Tongue (tissue), 2 donors: ENCODE measurements around the gene SAP30BP. TPM values are rescaled to one million over a fixed set of nuclear protein-coding genes. Genes with fewer than 3 reads are reported as not detected.

Experiments used
- DNase-seq: peaks from one replicate; pipeline ENCODE4 v3.0.0-alpha.2; 2015
- total RNA-seq: library from RNA; depleted of rRNA; stranded (reverse); fragments of >200 nt; gene quantifications from one replicate; pipeline ENCODE4 v1.2.3, GENCODE V29; 2014

The SAP30BP gene
- 57.0 TPM for total RNA-seq

- peak; percentile 99 for DNase-seq
These were observed at the start of gene SAP30BP, which contains the start of gene RECQL5 for GRCh38 chr17:75666959-75667790. Gene SAP30BP, plus strand, starts transcription at chr17:75667338. Its CDS starts 35 bp downstream, at chr17:75667373. Gene RECQL5, minus strand, starts transcription at chr17:75667154. Its CDS starts 597 bp downstream, at chr17:75666557.

- DNase-seq = no peak
These were observed 49.5 kb upstream of the SAP30BP start for GRCh38 chr17:75617675-75618074.

GRCh38 chr17:75619506-75620431, 47.4 kb upstream of the SAP30BP start:
- peak; percentile 36 for DNase-seq

GRCh38 chr17:75621489-75621888, 45.6 kb upstream of the SAP30BP start:
- no peak for DNase-seq

GRCh38 chr17:75622076-75622475, 45.1 kb upstream of the SAP30BP start:
- DNase-seq = no peak

- no peak for DNase-seq
These were observed 44.3 kb upstream of the SAP30BP start for GRCh38 chr17:75622771-75623273.

GRCh38 chr17:75623386-75623785, 43.8 kb upstream of the SAP30BP start:
- DNase-seq = no peak

GRCh38 chr17:75624021-75624420, 43.1 kb upstream of the SAP30BP start:
- DNase-seq = no peak

- no peak for DNase-seq
These were observed 42.3 kb upstream of the SAP30BP start for GRCh38 chr17:75624714-75625345.

GRCh38 chr17:75625813-75626486, 41.2 kb upstream of the SAP30BP start:
- peak; percentile 59 for DNase-seq

GRCh38 chr17:75626496-75627038, 40.6 kb upstream of the SAP30BP start:
- DNase-seq = no peak

GRCh38 chr17:75627094-75627493, 40.0 kb upstream of the SAP30BP start:
- no peak for DNase-seq

- no peak for DNase-seq
These were observed 38.7 kb upstream of the SAP30BP start for GRCh38 chr17:75628425-75628824.

- no peak for DNase-seq
These were observed 38.0 kb upstream of the SAP30BP start for GRCh38 chr17:75629157-75629556.

GRCh38 chr17:75630071-75630917, 36.8 kb upstream of the SAP30BP start:
- DNase-seq = no peak

- no peak for DNase-seq
These were observed 35.8 kb upstream of the SAP30BP start for GRCh38 chr17:75631353-75631752.

GRCh38 chr17:75632428-75632827, 34.7 kb upstream of the SAP30BP start:
- no peak for DNase-seq

- DNase-seq = peak; percentile 93
These were observed 34.2 kb upstream of the SAP30BP start, which contains the start of gene SMIM5 for GRCh38 chr17:75632863-75633485. Gene SMIM5, plus strand, starts transcription at chr17:75633434. Its CDS starts 6,768 bp downstream, at chr17:75640202.

GRCh38 chr17:75633486-75634375, 33.4 kb upstream of the SAP30BP start:
- peak; percentile 98 for DNase-seq
